Activated CD4-positive, alpha-beta T cell treated with anti-CD3 and anti-CD28 coated beads for 48 hours (primary cell): ENCODE measurements around the gene MTA1.
A peak's percentile ranks its signal among the peaks of the same experiment; 100 is the strongest.

Experiments used
- DNase-seq: peaks from one replicate; pipeline ENCODE4 v3.0.0-alpha.2; 2020

The MTA1 gene

GRCh38 chr14:105447651-105448640 is 28.3 kb downstream of the MTA1 start:
- no peak for DNase-seq

DNA sequence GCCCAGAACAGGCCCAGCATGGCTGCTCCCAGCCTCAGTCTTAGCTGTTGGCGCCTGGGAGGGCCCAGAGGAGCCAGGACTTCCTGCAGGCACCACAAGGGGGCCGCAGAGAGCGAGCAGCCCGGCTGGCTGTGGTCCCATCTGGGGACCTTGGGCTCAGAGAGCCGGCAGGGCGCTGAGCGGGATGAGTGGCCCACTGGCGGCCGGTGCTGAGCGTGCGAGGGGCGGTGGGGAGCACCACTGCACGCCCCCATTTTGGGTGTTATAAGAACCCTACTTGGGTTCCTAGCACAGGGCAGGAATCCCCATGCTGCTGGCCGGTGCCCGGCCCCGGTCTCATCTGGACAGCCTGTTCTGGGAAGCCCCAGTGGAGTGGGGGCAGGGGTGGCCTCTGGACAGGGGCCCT is 29.1 kb downstream of the MTA1 start:
- peak; percentile 72 for DNase-seq

DNA sequence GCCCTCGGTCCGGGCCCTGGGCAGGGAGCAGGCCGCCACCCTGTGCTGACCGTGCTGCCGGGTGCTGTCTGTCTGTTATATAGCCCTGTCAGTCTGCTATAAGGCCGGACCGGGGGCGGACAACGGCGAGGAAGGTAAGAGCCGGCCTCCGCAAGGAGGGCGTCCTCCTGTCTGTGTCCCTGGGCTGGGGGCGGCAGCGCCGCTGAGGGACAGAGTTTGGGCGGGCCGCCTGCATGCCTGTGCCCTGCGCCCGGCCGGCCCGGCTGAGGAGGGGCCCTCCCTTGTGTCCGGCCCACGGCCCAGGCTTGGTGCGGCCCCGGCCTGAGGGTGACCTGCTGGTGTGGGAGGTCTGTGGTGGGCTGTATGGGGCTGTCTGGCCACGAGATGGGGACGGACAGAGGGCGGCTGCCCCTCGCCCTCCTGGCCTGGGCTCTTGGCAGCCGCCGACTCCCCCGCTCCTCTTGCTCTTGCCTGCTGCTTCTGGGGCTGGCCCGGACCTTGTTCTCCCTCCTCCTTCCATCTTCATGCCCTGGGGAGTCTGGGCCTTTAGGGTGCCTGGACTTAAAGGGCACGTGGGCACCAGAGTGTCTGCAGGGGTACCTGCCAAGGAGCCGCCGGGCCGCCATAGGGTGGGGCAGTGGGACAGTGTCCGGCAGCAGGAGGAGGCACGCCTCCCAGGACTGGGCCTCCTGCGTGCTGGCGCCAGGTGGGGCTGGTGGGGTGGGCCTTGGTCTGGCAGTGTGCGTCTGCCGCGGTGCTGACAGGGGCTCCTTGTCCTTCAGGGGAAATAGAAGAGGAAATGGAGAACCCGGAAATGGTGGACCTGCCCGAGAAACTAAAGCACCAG is 29.9 kb downstream of the MTA1 start:
- DNase-seq = no peak

- DNase-seq = no peak
These were observed 30.5 kb downstream of the MTA1 start for GRCh38 chr14:105450123-105450505.

- no peak for DNase-seq
These were observed 31.5 kb downstream of the MTA1 start for GRCh38 chr14:105450864-105451720.

DNA sequence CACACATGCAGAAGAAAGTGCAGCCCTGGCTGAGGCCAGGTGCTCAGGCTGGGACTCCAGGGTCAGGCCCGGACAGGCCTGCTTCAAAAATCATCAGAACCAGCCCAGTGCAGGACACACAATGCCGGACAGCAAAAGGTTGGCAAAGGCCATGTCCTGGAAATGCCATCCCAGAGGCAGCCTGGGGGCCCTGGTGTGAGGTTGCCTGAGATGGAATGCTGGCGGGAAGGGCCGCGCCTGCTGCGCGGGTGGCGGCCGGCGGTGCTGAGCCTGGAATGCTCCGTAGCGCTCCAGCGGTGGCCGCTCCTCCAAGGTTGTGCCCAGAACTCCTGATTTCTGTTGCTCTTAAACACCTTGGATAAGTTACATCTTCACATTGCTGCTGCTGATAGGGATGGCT is 33.3 kb downstream of the MTA1 start:
- DNase-seq = no peak

DNA sequence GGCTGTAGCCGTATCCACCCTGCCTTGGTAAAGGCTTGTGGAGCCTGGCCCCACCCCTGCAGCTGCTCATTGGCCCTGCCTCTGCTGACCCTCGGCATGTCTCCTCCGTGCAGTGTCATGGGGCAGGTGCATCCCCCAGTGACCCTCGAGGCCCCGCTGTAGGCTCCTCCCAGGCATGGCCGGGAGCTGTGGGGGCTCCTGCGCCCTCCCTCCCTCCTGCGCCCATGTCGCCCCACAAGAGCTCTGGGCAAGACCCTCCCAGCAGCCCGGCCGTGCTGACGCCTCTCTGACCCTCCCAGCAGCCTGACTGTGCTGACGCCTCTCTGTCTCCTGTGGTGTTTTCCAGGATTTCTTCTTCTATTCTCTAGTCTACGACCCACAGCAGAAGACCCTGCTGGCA is 34.2 kb downstream of the MTA1 start:
- no peak for DNase-seq

DNA sequence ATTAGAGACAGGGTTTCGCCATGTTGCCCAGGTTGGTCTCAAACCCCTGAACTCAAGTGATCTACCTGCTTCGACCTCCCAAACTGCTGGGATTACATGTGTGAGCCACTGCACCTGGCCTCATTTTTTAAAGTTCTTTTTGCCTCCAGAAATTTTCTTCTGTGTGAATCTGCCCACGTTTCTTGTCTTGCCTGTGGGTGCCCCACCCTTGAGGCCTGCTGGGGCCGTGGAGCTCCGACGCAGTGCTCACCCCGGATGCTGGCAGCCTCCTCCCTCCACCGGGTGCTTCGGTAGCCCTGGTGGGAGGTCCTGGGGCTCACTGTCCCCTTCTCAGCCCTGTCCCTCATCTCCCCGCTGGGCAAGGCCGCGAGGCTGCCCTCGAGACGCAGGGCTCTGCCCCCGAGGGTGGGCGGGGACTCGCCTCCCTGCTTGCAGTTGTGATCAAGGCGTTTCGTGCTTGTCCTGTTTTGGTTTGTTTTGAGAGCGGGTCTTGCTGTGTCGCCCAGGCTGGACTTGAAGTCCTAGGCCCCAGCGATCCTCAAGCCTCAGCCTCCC is 35.5 kb downstream of the MTA1 start:
- DNase-seq = no peak

GRCh38 chr14:105455766-105456660 is 36.4 kb downstream of the MTA1 start:
- no peak for DNase-seq

DNA sequence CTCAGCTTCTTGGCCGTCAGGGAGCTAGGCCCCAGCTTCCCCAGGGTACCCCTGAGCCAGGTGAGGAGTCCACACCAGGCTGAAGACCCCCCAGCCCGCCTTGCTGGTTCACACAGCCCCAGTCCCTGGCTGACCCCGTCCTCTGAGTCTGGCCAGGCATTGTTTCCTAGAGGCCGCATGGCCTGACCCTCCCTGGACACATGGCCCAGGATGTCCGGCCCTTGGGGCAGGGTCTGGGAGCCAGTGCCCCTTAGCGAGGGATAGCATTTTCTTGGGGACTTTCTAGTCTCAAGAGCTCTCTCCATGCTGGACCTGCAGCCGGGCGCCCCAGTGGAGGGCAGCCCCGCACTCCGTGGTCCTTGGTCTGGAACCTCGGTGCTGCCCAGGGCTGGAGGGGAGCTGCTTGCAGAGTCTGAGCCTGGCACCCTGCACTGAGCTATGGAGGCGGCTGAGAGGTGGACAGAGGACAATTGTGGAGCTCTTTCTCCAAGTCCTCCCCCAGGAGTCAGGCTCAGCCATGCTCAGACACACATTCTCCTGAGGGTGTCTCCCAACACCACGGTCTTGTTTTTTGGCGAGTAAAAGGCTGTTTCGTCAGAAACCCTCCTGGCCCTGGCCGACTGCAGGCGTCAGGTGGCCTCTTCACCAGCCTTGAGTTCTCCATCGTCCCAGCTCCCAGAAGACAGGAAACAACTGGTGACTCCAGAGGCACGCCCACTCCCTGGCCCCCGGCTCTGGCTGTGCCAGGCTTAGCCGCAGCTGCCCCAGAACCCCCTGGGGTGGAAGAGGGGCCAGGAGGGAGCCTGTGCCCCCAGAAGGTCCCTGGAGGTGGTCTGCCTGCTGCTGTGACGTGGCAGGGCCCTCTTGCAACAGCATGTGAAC is 37.4 kb downstream of the MTA1 start:
- no peak for DNase-seq

GRCh38 chr14:105458010-105458409 is 38.4 kb downstream of the MTA1 start:
- DNase-seq = no peak

GRCh38 chr14:105458571-105458970 is 38.9 kb downstream of the MTA1 start:
- no peak for DNase-seq

GRCh38 chr14:105460116-105460515 is 40.5 kb downstream of the MTA1 start:
- no peak for DNase-seq

GRCh38 chr14:105460616-105461015 is 41.0 kb downstream of the MTA1 start:
- DNase-seq = no peak

GRCh38 chr14:105461903-105462302 is 42.3 kb downstream of the MTA1 start:
- DNase-seq = no peak

GRCh38 chr14:105464501-105464900 is 44.9 kb downstream of the MTA1 start:
- DNase-seq = no peak

DNA sequence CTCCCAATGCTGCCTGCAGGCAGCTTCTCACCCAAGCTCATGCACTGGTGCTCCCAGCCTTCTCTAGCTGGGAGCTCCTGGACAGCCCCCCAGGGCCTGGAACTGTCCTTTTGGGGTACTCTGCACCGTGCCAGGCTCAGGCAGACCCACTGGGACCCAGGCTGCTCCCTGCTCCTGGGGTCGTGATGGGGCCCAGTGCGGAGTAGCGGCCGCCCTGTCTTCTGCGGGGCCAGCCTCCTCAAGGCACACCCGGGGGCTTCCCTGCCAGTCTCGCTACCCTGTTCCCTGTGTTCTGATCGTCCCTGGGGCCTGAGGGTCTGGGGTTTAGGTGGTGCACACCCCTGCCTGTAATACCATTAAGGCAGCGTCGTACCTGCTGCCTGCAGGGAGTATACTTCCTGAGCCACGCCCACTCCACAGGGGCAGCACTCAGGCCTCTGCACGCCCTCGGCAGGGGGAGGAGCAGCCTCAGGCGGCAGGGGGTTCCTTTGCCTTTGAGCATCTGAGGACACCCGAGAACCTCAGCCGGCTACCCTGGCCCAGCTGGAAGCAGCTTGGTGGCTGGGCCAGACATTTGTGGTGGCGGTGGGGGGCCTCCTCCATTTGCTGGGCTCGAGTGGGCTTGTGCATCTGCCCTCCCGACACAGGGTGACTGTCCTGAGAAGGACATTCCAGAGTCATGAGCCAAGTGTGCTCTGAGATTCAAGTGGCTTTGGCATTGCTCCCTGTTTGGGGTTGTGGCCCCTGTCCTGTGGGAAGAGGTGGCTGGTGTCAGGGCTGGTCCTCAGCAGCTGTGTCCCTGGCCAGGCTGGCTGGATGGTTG is 45.8 kb downstream of the MTA1 start:
- DNase-seq = no peak

DNA sequence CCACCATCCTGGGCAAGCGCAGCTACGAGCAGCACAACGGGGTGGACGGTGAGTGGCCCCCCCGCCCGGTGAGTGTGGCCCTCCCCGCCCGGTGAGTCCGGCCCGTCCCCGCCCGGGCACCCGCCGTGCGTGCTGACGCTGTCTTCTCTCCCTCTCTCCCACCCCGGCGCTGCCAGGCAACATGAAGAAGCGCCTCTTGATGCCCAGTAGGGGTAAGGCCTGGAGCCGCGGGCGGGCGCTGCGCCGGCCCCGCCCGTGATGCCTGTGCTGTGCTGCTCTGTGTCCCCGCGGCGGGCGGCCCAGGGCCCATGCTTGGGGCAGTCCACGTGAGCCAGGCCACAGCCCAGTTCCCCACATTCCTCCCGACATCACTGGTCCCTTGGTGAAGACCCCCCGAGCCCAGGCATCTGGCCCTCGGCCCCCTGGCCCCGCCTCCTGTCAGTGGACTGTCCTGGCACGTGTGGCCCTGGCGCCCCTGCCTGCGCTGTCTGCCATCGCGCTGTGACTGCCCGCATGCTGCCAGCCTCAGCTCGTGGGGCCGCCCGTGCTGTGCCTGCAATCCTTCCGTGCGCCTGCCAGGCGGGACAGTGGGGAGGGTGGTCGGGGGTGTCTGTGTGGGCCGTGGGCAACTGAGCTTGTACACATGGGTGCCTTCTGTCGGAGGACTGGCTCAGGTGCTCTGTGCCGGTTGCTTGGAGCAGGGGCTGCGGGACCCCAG is 47.1 kb downstream of the MTA1 start:
- DNase-seq = no peak
